NCI-H82 treated with DMSO at 0.1 percent for 48 hours (cell line): ENCODE results near the gene DNAJC12.
"Not testable (repeated sequence)": the region's sequence is repeated elsewhere in the genome, so short reads cannot be mapped to it uniquely, and the experiment has no call there.

Experiments
- DNase-seq: peaks from one replicate; lab custom pipeline; 2025; ENCODE audit not compliant: unreplicated experiment; lab: John Stamatoyannopoulos, UW

DNAJC12 gene

DNA sequence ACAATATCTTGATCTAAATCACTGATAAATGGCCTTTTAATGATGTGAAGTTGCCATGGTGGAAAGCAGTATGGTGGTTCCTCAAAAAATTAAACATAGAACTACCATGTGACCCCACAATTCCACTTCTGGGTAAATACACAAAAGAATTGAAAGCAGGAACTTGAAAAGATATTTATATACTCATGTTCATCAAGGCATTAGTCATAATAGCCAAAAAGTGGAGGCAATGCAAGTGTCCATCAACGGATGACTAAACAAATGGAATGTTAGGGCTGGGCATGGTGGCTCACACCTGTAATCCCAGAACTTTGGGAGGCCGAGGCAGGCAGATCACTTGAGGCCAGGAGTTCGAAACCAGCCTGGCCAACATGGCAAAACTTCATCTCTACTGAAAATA, 2.0 kb upstream of the DNAJC12 start:
- DNase-seq, result no peak

DNA sequence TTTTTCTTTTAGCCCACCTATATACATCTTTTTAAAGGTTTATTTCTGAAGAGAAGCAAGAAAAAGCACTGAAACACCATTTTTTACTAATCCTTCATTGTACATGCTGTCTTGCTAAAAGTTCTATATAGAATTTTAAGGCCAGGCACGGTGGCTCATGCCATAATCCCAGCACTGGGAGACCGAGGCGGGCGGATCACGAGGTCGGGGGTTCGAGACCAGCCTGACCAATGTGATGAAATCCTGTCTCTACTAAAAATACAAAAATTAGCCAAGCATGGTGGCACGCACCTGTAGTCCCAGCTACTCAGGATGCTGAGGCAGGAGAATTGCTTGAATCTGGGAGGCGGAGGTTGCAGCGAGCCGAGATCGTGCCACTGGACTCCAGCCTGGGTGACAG, 1.5 kb upstream of the DNAJC12 start:
- DNase-seq, result not testable (repeated sequence)

DNA sequence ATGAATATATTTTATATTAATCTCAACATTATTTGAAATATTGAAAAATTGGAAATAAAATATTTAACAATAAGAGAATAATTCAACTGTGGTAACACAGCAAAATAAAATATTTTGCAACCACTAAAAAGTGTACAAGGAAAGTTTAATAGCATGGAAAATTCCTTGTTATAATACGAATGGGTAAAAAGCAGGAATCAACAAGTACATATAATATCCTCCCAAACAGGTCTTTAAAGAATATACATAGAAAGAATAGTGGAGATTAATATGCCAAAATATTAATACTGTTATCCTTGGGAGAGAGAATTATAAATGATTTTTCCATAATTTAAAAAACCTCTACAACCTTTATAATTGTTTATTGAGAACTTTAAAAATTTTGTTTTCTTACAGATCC, 1.0 kb downstream of the DNAJC12 start:
- DNase-seq, result no peak

DNA sequence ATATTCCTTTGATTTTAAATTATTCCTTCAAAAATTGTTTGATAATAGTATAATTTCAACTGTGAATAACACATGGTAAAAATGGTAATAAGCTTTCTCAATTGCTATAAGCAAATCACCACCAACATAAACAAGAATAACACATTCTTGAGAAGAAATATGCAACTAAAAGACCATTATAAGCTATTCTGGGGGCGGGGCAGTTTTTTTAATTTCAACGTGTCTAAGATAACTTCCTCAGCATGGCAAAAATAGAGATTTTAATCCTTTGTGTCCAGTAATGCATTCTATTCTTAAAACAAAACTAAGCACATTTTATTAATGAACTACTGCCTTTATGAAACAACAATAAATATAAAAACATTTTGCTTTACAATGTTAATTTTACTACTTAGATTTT, 1.5 kb downstream of the DNAJC12 start:
- DNase-seq, result no peak

DNA sequence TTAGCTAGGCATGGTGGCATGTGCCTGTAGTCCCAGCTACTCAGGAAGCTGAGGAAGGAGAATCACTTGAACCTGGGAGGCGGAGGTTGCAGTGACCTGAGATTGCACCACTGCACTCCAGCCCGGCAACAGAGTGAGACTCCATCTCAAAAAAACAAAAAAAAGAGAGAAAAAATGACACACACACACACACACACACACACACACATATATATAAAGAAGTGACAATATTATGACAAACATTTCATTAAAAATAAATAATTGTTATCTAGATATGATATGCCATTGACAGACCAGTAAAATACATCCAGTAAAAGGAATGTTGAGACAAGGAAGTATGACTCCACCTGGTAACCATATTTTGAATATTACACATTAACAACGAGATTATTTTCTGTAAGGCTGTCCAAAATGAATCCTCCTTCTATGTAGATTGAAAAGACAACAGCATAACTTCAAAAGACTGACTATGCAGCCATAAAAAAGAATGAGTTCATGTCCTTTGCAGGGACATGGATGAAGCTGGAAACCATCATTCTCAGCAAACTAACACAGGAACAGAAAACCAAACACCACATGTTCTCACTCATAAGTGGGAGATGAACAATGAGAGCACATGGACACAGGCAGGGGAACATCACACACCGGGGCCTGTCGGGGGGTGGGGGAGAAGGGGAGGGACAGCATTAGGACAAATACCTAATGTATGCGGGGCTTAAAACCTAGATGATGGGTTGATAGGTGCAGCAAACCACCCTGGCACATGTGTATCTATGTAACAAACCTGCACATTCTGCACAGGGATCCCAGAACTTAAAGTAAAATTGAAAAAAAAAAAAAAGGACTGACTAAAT, 2.2 kb downstream of the DNAJC12 start:
- not testable (repeated sequence) for DNase-seq

DNA sequence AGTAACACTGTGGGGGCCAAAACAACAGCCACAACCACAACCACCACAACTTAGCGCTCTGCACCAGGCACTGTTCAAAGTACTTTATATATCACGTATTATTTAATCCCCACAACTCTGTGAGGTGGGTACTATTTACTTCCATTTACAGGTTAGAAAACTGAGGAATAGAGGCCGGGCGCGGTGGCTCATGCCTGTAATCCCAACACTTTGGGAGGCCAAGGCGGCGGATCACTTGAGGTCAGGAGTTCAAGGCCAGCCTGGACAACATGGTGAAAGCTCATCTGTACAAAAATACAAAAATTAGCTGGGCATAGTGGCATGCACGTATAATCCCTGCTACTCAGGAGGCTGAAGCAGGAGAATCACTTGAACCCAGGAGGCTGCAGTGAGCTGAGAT, 3.6 kb downstream of the DNAJC12 start:
- no peak for DNase-seq

DNA sequence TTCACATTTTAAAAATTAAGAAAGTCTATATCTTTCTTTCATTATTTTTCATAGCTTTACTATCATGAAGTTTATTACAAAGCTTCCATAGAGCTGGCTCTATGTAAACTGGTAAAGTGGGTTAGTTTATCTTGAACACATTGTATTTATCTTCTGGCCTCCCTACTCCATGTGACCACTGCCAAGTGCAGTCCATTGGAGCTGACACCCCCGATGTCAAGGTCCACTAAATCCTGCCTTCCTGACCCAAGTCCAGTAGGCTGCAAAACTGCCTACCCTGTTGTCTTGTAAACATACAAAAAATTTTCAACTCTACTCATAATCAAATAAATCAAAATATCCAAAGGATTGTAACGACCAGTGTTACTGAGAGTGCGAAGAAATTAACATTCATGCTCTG, 10.2 kb downstream of the DNAJC12 start:
- no peak for DNase-seq

DNA sequence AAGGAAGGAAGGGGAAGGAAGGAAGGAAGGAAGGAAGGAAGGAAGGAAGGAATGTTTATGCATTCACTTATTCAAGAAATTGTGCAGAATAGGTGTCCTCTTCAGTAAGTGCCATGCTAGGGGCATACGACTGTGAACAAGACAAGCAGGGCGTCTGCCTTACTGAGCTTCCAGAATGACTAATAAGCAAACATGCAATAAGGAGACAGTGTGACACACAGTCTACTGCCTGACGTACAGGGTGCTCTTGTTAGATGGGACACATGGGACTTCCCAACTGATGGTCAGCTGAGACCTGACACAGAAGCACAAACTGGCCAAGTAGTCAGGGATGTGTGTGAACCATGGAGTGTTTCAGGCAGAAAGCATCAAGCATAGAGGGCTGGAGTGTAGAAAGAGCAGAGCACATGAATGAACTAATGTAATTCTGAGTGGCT, 18.2 kb downstream of the DNAJC12 start:
- no peak for DNase-seq

DNA sequence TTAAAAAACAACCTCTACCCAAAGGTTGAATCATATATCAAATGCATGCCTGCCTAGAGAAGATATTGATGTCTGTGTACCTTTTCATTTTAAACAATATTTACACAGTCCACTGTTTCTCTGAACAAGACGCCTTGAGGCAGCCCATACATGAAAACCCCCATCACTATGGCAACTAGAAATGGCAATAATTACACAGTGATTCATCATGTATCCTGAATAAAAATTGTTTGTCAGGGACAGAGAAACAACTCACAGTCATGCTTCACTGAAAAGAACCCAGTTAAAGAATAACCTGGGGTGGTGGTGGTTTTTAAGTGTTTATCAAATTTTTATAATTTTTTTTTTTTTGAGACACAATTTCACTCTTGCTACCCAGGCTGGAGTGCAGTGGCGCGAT, 19.7 kb downstream of the DNAJC12 start:
- DNase-seq, result no peak

DNA sequence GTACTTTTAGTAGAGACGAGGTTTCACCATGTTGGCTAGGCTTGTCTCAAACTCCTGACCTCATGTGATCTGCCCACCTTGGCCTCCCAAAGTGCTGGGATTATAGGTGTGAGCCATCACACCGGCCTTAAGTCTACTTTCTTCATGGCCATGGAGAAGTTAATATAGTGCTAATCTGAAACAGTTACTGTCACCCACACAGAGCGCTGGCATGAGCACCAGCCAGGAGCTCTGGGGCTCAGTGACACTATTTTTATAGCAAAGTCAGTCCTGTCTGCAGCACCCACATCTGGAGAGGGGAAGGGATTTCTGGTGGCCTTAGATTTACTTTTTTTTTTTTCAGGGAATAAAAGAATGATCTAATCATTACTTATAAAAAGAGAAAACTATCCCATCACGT, 21.3 kb downstream of the DNAJC12 start:
- no peak for DNase-seq

DNA sequence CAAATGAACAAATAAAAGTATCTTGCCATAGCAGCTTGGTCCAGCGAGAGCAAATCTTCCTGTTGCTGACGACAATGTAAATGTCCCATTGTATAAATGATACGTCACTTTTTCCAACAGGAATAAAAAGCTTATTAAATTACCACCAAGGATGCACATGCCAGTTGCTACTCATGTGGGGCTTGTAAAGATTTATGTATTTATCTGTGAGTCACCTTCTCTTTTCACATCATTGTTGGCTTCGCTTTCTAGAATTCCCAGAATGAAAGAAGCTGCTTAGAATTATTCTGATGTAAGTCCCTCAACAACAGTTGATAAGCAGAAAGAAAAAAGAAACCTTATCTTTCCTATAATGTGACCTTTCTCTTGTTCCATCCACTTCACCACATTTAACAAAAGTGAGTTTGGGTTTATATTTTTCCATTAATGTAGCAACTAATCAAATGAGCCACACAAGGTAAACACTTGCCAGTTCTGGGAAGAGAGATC, 22.4 kb downstream of the DNAJC12 start:
- no peak for DNase-seq

DNA sequence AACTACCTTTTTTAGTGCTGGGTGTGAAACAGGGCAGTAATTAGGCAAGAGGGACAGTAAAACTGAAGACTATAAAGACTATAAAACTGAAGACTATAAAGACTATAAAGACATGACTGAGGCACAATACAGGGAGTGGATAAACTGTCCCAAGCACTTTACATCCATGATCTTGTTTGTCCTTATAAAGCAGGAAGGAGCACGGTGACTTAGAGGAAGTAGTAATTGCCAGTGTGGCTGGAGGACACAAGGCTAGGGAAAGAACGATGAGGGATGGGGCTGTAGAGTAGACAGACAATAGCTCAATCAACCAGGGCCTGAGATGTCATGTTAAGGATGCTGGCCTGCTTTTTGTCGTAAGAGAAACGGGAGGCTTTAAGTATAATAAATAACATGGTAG, 26.0 kb downstream of the DNAJC12 start:
- DNase-seq, result peak; percentile 20

DNA sequence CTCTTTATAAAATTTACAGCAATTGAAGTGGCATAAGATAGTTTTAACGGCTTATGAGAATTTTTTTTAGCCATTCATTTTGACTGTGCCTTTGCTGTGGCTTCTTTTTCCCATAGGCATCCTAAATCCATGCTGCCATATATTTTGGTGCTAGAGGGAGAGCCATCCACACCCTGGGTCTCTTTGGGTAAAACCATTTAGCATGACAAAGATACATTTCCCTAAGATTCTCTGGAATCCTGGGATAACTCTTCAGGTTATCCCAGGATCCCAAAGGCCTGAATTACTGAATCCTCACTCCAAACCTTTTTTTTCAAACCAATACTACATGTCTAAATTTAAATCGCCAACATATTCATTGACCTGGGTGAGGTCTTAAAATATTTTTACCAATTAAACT, 28.9 kb downstream of the DNAJC12 start:
- no peak for DNase-seq

DNA sequence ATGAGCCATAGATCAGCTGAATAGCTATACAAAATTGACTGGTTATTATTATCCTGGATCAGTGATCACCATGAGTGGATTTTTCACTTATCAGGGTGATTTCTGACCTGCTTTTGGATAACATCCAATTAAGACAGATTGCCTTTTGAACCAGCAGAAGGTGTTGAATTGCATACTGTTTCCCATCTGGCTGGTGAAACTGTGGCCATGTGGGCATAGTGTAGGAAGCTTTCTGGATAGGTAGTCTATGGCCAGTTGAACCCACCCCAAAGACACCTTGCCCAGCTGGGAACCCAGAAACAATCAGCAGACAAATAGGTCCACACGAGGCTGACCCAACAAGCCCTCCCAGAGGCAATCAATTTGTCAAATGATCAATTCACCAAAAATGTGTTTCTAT, 29.3 kb downstream of the DNAJC12 start:
- DNase-seq, result peak; percentile 44

DNA sequence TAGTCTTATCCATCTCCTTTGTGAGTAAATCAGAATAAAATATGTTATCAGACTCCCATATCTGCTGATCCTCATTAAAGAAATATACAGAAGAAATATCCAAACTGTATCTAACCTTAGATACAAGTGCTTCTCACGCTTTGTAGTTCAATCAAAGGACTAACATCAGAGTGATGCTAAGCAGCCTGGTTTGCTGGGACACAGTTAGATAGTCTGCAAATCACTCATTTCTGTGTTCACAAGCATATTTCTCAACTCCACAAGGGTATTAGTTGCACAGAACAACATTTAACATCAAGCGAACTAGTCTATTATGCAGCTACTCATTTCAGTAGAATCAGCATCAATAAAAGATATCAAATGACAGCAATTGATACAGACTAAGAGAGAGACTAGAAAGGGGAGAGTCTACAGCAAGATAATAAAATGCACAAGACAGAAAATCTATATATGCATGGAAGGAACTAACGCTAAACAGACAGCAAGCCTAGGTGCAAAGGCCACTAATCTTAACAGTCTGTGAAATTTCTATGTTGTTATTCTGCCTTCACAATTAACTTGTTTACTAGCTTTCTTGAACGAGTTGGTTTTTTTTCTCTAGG, 30.0 kb downstream of the DNAJC12 start:
- no peak for DNase-seq

DNA sequence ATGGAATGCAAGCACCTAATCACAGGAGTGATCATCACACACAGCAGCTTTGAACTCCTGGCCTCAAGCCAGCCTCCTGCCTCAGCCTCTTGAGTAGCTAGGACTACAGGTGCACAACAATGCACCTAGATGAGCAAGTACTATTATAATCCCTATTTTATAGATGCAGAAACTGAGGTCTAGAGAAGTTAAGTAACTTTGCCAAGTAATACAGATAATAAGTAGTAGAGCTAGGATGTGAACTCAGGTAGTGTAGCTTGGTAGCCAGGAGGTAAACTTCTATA, 33.7 kb downstream of the DNAJC12 start:
- no peak for DNase-seq

DNA sequence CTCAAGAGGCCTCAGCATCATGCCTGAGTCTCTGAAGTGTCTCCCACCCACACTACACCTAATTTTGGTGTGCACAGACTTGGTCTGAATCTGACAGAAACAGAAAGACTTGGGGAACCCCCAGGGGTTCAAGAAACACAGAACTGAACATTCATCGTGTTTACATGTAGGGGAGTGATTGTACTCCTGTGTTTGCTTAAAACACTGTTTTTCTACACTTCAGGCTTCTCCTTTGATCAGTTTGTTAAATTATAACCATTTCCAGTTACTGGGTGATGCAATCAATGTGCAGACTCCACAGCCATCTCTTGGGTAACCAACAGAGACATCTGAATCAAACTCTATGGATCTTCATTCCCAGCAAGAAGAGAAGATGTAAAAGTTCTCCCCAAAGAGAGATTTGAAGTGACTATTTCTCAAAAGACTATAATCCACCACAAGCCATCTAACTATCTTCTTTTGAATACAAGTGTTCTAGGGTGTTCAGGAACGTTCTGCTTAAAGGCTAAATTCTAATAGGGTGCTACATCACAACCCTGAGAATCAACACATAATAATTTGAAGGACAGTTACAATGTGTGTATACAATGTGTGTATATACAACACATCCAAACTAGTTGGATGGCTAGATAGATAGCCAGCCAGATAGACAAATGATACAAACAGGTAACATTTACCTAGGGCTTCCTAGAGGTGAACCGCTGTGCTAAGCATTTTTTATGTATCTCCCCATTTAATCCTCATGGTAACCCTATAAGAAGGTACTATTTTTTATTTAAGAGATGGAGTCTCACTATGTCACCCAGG, 34.2 kb downstream of the DNAJC12 start:
- no peak for DNase-seq

DNA sequence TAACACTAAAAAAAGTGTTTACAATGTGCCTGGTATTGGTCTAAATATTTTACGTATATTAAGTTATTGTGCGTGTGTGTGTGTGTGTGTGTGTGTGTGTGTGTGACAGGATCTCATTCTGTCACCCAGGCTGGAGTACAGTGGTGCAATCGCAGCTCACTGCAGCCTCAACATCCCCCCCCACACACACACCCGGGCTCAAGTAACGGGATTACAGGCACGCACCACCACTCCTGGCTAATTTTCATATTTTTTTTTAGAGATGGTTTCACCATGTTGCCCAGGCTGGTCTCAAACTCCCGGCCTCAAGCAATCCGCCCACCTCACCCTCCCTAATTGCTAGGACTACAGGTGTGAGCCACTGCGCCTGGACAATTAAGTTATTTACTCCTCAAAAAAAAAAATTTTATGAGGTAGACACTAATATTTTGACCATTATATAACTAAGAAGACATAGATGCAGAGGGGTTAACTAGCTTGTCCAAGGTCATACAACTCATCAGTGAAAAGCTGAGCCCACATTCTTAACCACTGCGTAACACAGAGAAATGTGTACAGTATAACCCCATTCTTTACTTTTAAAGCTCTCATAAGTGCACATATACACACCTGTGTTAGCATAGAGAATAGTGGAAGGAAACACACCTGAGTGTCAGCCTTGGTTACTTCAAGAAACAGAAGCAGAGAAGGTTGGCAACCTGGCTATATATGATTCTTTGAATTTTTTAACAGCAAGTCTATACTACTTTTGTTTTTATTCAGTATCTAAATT, 35.0 kb downstream of the DNAJC12 start:
- no peak for DNase-seq

DNA sequence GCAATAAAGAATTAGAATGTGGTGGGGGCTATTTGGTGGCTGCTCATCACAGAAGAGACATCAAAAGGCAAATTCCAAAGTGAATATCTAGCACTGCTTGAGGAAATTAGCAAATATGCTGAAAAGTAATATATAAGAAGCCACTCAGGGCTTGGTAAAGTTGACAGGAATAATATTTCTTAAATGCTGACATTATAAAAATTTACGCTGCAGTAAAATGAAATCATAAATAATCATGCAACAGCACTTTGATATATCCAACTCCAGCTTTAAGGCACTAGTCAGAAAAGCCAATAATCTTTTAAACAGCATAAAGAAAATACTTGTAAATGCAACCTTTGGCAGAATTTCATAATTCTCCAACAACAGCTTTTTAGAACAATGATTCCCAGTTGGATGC, 36.9 kb downstream of the DNAJC12 start:
- no peak for DNase-seq

DNA sequence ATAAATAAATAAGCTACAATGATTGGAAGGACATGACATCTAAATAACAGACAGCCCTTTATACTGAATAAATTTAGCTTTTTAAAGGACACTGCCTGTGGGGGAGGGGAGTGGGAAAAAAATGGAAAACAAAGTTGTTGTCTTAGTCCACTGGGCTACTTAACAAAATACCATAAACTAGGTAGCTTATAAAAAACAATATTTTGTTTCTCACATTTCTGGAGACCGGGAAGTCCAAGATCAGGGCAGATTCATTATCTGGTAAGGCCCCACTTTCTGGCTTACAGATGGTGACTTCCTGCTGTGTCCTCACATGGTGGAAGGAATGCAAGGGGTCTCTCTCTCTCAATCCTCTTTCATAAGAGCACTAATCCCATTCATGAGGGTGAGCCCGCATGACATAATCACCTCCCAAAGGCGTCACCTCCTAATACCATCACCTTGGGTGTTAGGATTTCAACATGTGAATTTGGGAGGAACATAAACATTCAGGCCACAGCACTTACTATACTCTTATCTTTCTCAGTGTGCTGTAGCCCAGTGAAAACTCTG, 43.0 kb downstream of the DNAJC12 start:
- peak; percentile 23 for DNase-seq

DNA sequence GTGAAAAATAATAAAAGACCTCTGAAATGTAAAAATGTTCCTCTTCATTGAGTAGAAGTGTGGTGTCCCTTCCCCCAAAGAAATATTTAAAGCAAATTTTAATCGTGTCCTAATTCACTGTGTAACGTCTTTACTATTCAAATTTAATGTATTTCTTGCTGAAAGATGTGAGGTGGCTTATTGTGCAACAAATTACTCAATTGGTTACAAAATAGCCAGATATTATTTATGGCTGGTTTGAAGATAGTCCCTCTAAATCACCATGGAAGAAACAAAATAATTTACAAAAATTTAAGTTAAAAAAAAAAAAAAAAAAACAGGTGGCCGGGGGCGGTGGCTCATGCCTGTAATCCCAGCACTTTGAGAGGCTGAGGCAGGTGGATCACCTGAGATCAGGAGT, 43.7 kb downstream of the DNAJC12 start:
- DNase-seq, result no peak
